ENCODE results near the gene SLC18A3. TPM values are rescaled to one million over a fixed set of nuclear protein-coding genes. Genes with fewer than 3 reads are reported as not detected.

SLC18A3 gene
- total RNA-seq, 1 donor = under 0.01 TPM

DNA sequence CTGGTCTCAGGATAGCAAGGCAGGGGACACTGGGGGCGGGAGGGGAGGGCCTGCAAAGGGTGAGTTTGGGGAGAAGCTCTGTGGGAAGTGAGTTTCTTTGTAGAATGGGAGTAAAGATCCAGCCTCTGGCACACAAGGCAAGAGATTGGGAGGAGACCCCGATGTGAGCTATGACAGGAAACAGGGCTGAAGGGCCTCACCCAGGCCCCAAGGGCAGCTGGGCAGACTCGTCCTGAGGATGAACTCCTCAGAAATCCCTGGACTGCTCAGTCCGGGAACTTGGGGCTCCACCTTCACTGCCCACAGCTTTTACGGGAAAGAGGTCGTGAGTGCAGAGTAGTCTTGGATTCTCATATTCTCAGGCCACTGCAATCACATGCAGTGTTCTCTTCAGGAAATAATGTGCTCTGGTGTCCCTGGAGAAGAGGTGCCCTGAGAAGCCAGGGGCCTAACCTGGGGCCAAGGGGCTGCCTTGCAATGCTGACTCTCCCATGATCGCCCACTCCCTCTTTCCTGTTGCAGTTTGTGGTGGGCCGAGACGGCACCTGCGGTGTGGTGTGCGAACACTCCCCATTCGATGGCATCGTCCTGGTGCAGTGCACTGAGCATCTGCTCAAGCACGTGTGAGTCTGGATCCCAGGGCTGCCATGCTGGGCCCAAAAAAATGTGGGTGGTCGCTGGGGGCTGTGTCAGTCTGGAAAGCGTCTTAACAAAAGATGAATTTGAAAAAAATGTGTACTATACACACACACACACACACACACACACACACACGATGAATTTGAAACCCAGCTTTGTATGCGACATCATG, 38.1 kb downstream of the SLC18A3 start:
- DNase-seq (ENCODE audit: low read depth in 2 of 3, low spot score in 2 of 3) = no peak

GRCh38 chr10:49649294-49649693, 39.2 kb downstream of the SLC18A3 start:
- no peak for DNase-seq (ENCODE audit: low read depth in 2 of 3, low spot score in 2 of 3)

- no peak for DNase-seq (ENCODE audit: low read depth in 2 of 3, low spot score in 2 of 3)
These were observed 40.0 kb downstream of the SLC18A3 start for GRCh38 chr10:49649936-49650723.

GRCh38 chr10:49650724-49651034, 40.6 kb downstream of the SLC18A3 start:
- DNase-seq (ENCODE audit: low read depth in 2 of 3, low spot score in 2 of 3) = no peak

GRCh38 chr10:49651039-49651835, 41.1 kb downstream of the SLC18A3 start:
- DNase-seq (ENCODE audit: low read depth in 2 of 3, low spot score in 2 of 3) = no peak

- DNase-seq (ENCODE audit: low read depth in 2 of 3, low spot score in 2 of 3) = no peak
These were observed 41.8 kb downstream of the SLC18A3 start for GRCh38 chr10:49651917-49652316.

DNA sequence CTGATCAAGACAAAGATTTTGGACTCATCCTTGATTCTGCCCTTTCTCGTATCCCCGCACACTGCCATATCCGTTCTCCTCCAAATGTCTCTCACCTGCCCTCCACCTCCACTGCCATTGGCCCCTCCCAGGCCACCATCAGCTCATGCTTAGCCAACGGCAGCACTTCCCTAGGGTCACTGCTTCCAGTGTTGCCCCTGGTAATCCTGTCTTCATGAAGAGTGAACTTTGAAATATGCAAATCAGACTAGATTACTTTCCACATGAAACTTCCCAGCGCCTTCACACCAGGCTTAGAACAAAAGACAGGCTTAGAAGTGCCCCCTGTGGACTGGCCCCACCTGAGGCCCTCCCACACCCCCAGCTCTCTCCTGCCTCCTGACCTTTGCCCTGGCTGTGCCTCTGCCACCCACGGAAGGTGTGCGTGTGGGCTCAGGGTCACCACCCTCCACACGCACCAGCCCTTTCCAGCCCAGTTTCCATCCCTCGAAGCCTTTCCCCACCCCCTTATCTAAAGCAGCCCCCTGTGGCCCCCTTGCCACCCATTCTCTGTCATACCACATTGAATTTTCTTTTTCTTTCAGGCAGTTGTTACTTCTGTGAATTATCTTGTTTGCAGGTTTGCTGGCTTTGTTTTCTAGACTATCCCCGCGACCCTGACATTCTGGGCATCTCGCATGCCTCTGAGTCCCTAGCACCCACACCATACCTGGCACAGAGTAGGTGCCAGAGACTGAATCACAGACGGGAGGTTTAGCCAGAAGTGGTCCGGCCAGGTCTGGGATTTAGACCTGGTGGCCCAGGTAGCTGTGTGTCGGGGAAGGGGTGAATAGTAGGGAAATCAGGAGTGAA, 42.5 kb downstream of the SLC18A3 start:
- DNase-seq (ENCODE audit: low read depth in 2 of 3, low spot score in 2 of 3) = no peak

DNA sequence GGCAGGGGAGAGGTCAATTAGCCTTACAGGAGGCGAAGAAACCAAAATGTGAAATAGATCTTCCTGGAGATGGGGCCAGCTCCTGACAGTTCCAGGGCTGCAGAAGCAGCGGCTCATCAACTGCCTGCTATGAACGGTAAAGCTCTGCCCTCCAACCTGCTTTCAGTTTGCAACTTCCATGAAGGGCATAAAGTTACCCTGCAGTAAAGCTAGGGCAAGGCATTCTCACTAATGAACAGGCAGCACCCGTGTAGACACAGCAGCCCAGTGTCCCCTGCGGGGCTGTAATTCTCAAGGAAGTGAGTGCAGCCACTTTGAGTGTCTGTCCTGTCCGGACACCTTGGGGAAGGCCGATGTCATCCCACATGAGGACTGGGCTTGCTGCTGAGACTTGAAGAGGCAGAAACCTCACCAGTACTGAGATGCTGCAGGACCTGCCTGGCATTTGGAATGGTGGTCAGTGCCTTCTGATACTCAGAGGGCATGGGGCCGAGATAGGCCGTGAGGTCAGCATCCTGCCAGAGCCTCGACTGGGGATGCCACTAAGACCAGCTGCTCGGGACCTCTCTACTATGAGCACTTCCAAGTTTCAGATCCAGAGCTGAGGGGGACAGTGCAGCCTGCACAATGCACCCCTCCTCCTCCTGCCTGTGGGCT, 43.3 kb downstream of the SLC18A3 start:
- DNase-seq (ENCODE audit: low read depth in 2 of 3, low spot score in 2 of 3) = no peak

DNA sequence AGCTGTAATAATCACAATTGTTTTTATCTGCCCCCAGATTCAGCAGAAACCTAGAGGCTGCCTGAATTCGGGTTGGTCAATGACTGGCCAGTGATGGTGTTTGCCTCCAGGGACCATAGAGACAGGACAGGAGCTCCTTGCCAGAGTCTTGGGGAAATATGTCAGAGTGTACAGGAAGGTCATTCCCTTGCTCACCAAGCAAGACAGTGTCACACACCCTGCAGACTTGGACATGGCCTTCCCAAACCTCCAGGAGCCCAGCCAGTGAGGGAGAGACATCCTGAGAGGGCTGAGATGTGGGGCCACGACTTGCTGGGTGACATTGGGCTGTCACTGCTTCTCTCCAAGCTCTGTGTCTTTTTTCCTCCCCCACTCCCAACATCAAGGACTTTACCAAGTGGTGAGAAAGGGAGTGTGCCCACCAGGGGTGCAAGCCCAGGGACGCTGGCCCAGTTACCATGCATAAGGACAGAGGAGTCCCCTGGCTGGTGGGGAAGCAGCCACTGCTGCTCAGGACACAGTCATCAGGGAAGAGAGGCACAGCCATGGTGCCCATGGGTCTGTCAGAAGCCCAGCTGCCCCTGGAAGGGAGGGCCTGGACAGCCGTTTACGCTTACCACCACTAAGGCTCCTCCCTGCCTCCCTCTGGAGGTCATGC, 44.1 kb downstream of the SLC18A3 start:
- no peak for DNase-seq (ENCODE audit: low read depth in 2 of 3, low spot score in 2 of 3)

GRCh38 chr10:49655099-49655498, 45.0 kb downstream of the SLC18A3 start:
- no peak for DNase-seq (ENCODE audit: low read depth in 2 of 3, low spot score in 2 of 3)

DNA sequence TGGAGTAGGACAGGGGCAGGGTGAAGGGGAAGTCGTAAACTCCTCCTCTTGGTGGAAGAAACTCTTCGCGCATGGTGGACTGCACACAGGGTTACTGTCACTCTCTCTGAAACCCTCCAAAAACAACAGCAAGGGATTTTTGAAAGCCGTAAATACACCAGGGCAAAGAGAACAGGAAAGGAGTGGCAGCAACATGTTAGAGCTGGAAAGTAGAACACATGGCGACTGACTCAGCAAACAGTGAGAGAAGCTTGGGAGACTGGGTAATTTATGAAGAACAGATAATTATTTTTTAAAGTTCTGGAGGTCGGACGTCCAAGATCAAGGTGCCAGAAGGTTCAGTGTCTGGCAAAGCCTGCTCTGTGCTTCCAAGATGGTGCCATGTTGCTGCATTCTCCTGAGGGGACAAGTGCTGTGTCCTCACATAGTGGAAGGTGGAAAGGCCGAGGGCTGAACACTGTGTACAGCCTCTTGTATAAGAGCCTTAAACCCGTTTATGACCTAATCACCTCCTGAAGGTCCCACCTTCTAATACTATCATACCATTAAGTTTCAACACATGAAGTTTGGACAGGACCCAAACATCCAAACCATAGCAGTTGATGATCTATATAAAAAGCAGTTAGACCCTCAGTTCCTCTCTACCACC, 46.9 kb downstream of the SLC18A3 start:
- DNase-seq (ENCODE audit: low read depth in 2 of 3, low spot score in 2 of 3) = no peak

- DNase-seq (ENCODE audit: low read depth in 2 of 3, low spot score in 2 of 3) = no peak
These were observed 47.5 kb downstream of the SLC18A3 start for GRCh38 chr10:49657606-49658005.

DNA sequence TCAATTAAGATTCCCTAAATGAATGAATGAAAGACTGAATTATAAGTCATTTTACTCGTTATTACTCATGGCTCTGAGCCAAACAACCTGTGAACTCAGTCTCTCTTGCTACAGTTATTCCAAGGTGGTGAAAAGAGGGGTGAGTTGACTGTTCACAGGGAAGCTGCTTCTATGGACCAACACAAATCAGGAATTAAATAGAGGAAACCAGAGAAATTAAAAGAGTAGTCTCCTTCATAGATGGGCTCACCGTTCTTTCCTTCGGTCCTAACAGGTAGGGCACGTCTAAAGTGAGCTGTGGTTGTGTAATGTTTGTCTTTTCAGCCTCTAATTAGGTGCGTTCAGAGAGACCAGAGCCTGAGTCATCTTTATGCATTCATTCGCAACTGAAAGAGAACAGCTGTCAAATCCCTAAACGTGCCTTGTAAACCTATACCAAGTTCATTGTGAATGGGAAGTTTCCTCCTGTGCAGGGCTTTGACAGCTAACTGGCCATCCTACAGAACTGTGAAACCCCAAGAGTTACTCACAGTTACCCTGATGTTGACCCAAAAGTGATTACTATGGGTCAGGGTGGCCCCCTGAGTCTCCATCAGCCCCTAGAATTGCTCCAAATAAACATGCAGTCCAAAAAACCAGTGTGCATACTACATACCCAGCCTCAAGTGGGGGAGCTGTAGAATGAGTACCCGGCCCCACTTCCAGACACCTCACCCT, 51.2 kb downstream of the SLC18A3 start:
- DNase-seq (ENCODE audit: low read depth in 2 of 3, low spot score in 2 of 3) = no peak

Other genes starting within 250 kb of the SLC18A3 start
- gene DRGX, start 214.2 kb upstream of the SLC18A3 start, total RNA-seq = not detected
- 10.5 TPM for gene ERCC6, start 71.2 kb upstream of the SLC18A3 start, total RNA-seq
- not detected for gene CHAT, start 3.7 kb downstream of the SLC18A3 start, total RNA-seq
- gene C10orf53, start 69.3 kb downstream of the SLC18A3 start, total RNA-seq = under 0.01 TPM
- gene OGDHL, start 152.0 kb downstream of the SLC18A3 start, total RNA-seq = 0.27 TPM